Activated naive CD4-positive, alpha-beta T cell treated with anti-CD3 and anti-CD28 coated beads, Interleukin-2, amount 50 U/mL, for 72 hours (primary cell): ENCODE data around the gene SSBP3. TPM values are rescaled to one million over a fixed set of nuclear protein-coding genes. Genes with fewer than 3 reads are reported as not detected.

Experiments
- ATAC-seq, 2 donors: fragments of 150-1000 bp; cut with Tn5 transposase; 2 replicates each; pipeline ENCODE4 v1.10.0; 2021; ENCODE audit warnings: mild to moderate bottlenecking in 2 of 2, moderate library complexity in 2 of 2
- DNase-seq, 2 donors: peaks; one replicate each; pipeline ENCODE4 v3.0.0; 2021 to 2022; ENCODE audit warnings: low spot score in 2 of 2
- H3K27ac Mint-ChIP-seq, 2 donors: one replicate each; pipeline ENCODE4 v1.8.0; 2022; ENCODE audit warnings: mild to moderate bottlenecking in 2 of 2, mixed read lengths in 2 of 2
- H3K36me3 Mint-ChIP-seq, 2 donors: one replicate each; pipeline ENCODE4 v1.8.0; 2022; ENCODE audit warnings: mixed read lengths in 2 of 2
- H3K9me3 Mint-ChIP-seq, 2 donors: one replicate each; pipeline ENCODE4 v1.8.0; 2022; ENCODE audit warnings: mixed read lengths in 2 of 2
- total RNA-seq, 2 donors: library from RNA; stranded (reverse); gene quantifications; one replicate each; pipeline ENCODE4 v1.2.3, GENCODE V29; 2022

The SSBP3 gene
- total RNA-seq, 2 donors from 2014 or later = 66.1 to 80.4 TPM

- ATAC-seq (no peak), DNase-seq (no peak)
- Mint-ChIP-seq H3K27ac (no peak overlapping the region), H3K36me3 (no peaks in the 10 kb centered on the region), H3K9me3 (no peaks in the 10 kb centered on the region)
These were observed 10.2 kb upstream of the SSBP3 start for GRCh38 chr1:54416435-54416834.

GRCh38 chr1:54415991-54416390, 9.8 kb upstream of the SSBP3 start:
- Mint-ChIP-seq H3K27ac (no peak overlapping the region), H3K36me3 (no peaks in the 10 kb centered on the region), H3K9me3 (no peaks in the 10 kb centered on the region)
- DNase-seq (no peak), ATAC-seq (no peak)

DNA sequence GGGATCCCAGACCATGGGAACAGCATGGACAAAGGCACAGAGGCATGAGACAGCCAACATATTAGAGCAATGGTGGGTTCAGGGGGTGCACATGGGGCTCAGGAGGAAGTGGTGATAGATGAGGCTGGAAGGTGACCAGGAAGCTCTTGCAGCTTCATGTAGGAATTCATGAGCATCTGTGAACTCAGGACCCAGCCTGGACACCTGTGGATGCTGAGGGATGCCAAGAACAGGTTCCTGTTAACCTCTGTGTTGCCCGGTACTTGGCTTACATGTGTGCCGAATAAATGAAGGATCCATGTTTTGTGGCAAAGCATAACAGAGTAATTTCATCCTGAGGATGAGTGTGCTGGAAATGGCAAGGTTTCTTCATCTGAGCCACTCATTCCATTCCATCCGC, 9.3 kb upstream of the SSBP3 start:
- Mint-ChIP-seq H3K27ac (no peak overlapping the region), H3K36me3 (no peaks in the 10 kb centered on the region), H3K9me3 (no peaks in the 10 kb centered on the region)
- no peak for ATAC-seq
- no peak for DNase-seq

DNA sequence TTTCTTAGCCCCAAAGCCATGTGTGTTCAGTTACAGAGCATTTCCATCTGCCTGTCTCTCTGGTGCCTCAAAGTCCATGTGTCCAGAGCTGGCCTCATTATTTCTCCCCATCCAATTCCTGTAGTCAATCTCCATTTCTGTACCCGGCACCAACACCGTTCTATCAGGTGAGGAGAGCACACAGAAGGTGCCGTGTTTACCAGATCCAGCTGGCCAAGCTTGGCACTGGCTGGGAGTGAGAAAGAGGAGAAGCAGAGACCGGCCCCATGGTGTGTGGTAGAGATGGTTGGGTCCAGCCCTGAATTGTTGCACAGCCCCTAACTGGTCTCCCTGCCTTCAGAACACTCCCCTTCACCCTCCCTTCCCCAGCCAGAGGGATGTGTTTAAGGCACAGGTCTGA, 7.5 kb upstream of the SSBP3 start:
- no peaks in the 10 kb centered on the region for H3K36me3 Mint-ChIP-seq
- DNase-seq (no peak), ATAC-seq (no peak)
- H3K27ac Mint-ChIP-seq = peak overlapping the region; percentile 23 to 76
- no peaks in the 10 kb centered on the region for H3K9me3 Mint-ChIP-seq

DNA sequence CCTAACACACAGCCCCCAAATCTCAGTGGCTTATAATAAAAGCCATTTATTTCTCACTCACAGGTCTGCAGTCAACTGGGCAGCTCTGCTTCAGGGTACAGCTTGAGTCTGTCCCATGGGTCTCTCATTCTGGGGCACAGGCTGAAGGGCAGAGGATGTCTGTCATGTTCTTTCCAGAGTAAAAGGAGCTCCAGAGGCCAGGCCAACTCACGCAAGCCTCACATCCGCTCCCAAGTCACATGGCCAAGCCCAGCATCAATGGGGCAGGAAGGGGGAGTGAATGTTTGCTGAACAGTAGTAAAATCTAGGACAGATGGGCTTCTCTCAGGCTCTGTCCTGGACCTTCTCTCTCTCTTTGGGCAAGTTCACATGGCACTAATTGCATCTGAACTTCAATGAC, 7.1 kb upstream of the SSBP3 start:
- ATAC-seq = peak in 1 of 2 donors; percentile 68
- Mint-ChIP-seq H3K36me3 (no peaks in the 10 kb centered on the region), H3K27ac (peak overlapping the region; percentile 30 to 76), H3K9me3 (no peaks in the 10 kb centered on the region)
- peak in 1 of 2 donors; percentile 20 for DNase-seq

GRCh38 chr1:54410359-54410758, 4.2 kb upstream of the SSBP3 start:
- no peak for DNase-seq
- ATAC-seq = no peak
- H3K27ac Mint-ChIP-seq = no peak overlapping the region
- no peaks in the 10 kb centered on the region for H3K36me3 Mint-ChIP-seq
- no peaks in the 10 kb centered on the region for H3K9me3 Mint-ChIP-seq

GRCh38 chr1:54409156-54410142, 3.3 kb upstream of the SSBP3 start:
- DNase-seq (peak in 1 of 2 donors; percentile 31), ATAC-seq (peak; percentile 66 to 72)
- peaks cover 0 to 3% of the 10 kb centered on the region in 2 donors for H3K36me3 Mint-ChIP-seq
- H3K9me3 Mint-ChIP-seq = no peaks in the 10 kb centered on the region
- H3K27ac Mint-ChIP-seq = peak overlapping the region; percentile 74 to 93

- H3K27ac Mint-ChIP-seq = peak overlapping the region; percentile 78 to 93
- H3K9me3 Mint-ChIP-seq = no peaks in the 10 kb centered on the region
- ATAC-seq = no peak
- peaks cover 4 to 13% of the 10 kb centered on the region in 2 donors for H3K36me3 Mint-ChIP-seq
- no peak for DNase-seq
These were observed 2.2 kb upstream of the SSBP3 start for GRCh38 chr1:54408147-54409066.

GRCh38 chr1:54407404-54408146, 1.4 kb upstream of the SSBP3 start:
- Mint-ChIP-seq H3K36me3 (peaks cover 10 to 21% of the 10 kb centered on the region in 2 donors), H3K27ac (peak overlapping the region; percentile 72 to 78), H3K9me3 (no peaks in the 10 kb centered on the region)
- DNase-seq (peak in 1 of 2 donors; percentile 39), ATAC-seq (peak in 1 of 2 donors; percentile 42)

GRCh38 chr1:54407154-54407403, 885 bp upstream of the SSBP3 start:
- DNase-seq = no peak
- Mint-ChIP-seq H3K27ac (peak overlapping the region; percentile 64 to 72), H3K36me3 (peaks cover 15 to 26% of the 10 kb centered on the region in 2 donors), H3K9me3 (no peaks in the 10 kb centered on the region)
- ATAC-seq = no peak

DNA sequence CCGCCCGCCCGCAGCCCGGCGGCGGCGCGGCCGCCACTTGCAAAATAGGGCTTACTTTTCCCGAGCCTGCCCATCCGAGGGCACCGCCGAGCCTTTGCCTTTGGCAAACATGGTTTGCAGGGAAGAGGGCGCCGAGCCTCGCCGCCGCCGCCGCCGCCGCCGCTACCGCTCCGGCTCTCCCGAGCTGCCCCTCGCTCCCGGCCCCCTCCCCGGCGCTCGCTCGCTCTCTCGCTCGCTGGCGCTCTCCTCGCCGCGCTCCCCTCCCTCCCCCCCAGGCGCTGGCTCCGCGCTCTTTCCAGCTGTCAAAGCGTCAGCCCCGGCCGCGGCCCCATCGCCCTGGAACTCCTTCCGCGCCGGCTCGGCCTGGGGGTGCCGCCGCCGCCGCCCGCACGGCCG, 298 bp downstream of the SSBP3 start:
- no peak overlapping the region for H3K27ac Mint-ChIP-seq
- no peak for DNase-seq

GRCh38 chr1:54404939-54405897, 976 bp downstream of the SSBP3 start:
- H3K27ac Mint-ChIP-seq = peak overlapping the region in 1 of 2 donors; percentile 68
- peaks cover 31 to 45% of the 10 kb centered on the region in 2 donors for H3K36me3 Mint-ChIP-seq
- ATAC-seq = no peak
- no peak for DNase-seq
- H3K9me3 Mint-ChIP-seq = no peaks in the 10 kb centered on the region

More for the DNA sequence above, 298 bp downstream of the SSBP3 start:
- no peaks in the 10 kb centered on the region for H3K9me3 Mint-ChIP-seq
- peaks cover 27 to 38% of the 10 kb centered on the region in 2 donors for H3K36me3 Mint-ChIP-seq
- ATAC-seq = no peak

- no peaks in the 10 kb centered on the region for H3K9me3 Mint-ChIP-seq
- peak overlapping the region; percentile 2 to 68 for H3K27ac Mint-ChIP-seq
- ATAC-seq (no peak), DNase-seq (no peak)
- peaks cover 38 to 54% of the 10 kb centered on the region in 2 donors for H3K36me3 Mint-ChIP-seq
These were observed 1.9 kb downstream of the SSBP3 start for GRCh38 chr1:54404263-54404662.

DNA sequence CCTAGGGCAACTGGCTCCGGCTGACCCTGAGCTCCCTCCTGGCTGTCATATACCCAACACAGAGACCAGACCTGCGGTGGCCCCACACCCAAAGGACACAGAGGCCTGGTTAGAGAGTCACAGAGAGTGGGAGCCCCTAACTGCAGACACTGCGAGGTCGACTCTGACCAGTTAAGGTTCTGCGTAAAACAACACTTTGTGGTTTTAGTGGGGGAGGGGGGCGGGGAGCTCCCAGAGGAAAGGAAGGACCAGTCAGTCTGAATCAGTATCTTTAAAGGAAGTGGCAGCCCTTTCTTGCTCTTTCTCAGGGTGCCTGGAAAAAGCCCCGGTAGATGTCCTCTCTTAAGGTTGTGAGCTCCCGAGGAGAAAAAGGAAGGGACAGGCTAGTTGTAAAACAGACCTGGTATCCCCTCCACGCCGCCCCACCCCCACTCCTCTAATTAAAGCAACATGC, 2.4 kb downstream of the SSBP3 start:
- peaks cover 42 to 59% of the 10 kb centered on the region in 2 donors for H3K36me3 Mint-ChIP-seq
- ATAC-seq (peak in 1 of 2 donors; percentile 47), DNase-seq (peak in 1 of 2 donors; percentile 63)

GRCh38 chr1:54403405-54403804, 2.8 kb downstream of the SSBP3 start:
- H3K36me3 Mint-ChIP-seq = peaks cover 46 to 63% of the 10 kb centered on the region in 2 donors
- DNase-seq = no peak
- no peak for ATAC-seq
- peak overlapping the region in 1 of 2 donors; percentile 68 for H3K27ac Mint-ChIP-seq
- H3K9me3 Mint-ChIP-seq = no peaks in the 10 kb centered on the region

More for the DNA sequence above, 2.4 kb downstream of the SSBP3 start:
- Mint-ChIP-seq H3K27ac (peak overlapping the region in 1 of 2 donors; percentile 68), H3K9me3 (no peaks in the 10 kb centered on the region)
